ENCODE measurements around the gene MTFP1. TPM values are rescaled to one million over a fixed set of nuclear protein-coding genes. Genes with fewer than 3 reads are reported as not detected.

MTFP1 gene
- total and polyA plus RNA-seq, 8 donors, result 5.7 to 31.8 (median 8.6) TPM

GRCh38 chr22:30422481-30423300, 2.9 kb upstream of the MTFP1 start:
- Histone ChIP-seq H3K4me1 (peaks cover 34 to 55% of the 10 kb centered on the region in 2 donors), H3K9me3 (no peaks in the 10 kb centered on the region), H3K27me3 (no peaks in the 10 kb centered on the region), H3K4me3 (peak overlapping the region; percentile 72 to 75), H3K36me3 (peaks cover 0 to 23% of the 10 kb centered on the region in 2 donors), H3K27ac (peak overlapping the region; percentile 95 to 99)
- DNase-seq (peak in 3 of 4 donors; percentile 26 to 67 (median 43)), ATAC-seq (peak; percentile 42)
- intact Hi-C loops (cut with DNase I), result no loop called here
- TF ChIP-seq, protein P1, sequence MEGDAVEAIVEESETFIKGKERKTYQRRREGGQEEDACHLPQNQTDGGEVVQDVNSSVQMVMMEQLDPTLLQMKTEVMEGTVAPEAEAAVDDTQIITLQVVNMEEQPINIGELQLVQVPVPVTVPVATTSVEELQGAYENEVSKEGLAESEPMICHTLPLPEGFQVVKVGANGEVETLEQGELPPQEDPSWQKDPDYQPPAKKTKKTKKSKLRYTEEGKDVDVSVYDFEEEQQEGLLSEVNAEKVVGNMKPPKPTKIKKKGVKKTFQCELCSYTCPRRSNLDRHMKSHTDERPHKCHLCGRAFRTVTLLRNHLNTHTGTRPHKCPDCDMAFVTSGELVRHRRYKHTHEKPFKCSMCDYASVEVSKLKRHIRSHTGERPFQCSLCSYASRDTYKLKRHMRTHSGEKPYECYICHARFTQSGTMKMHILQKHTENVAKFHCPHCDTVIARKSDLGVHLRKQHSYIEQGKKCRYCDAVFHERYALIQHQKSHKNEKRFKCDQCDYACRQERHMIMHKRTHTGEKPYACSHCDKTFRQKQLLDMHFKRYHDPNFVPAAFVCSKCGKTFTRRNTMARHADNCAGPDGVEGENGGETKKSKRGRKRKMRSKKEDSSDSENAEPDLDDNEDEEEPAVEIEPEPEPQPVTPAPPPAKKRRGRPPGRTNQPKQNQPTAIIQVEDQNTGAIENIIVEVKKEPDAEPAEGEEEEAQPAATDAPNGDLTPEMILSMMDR (IDR thresholded peaks at IDR 0.05), result no peak

DNA sequence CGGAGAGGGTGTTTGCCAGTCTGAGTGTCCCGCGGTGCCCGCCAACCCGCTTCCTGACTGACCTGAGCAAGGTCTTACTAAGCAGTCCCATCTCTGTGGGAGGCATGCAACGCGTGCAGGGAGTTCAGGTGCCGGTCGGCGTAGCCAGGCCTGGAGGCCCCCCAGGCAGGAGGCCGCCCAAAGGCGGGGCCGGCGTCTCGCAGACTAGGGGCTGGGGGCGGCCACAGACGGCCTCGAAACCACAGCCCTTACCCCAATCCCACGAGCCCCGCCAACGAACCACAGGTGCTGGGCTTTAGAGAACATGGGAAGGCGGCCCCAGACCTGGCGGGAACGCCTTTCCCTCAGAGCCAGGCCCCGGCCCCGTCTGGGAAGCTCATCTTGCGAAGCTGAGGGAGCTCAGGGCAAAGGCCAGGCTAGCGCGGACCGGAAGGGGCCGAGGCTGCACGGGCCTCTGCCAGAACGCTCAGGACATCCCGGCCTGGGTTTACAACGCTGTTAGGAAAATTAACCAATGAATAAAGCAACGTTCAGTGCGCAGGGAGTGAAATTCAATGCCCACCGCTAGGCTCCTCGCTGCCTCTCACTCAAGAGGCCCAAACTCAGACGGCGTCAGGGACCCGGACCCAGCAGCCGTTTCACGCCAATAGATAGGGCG, 2.1 kb upstream of the MTFP1 start:
- DNase-seq, result peak in 3 of 4 donors; percentile 45 to 91 (median 67)
- Histone ChIP-seq H3K4me3 (peak overlapping the region; percentile 72 to 75), H3K36me3 (peaks cover 0 to 17% of the 10 kb centered on the region in 2 donors), H3K4me1 (peaks cover 34 to 55% of the 10 kb centered on the region in 2 donors), H3K9me3 (no peaks in the 10 kb centered on the region), H3K27me3 (no peaks in the 10 kb centered on the region), H3K27ac (peak overlapping the region; percentile 95 to 99)
- ATAC-seq, result peak; percentile 54
- TF ChIP-seq, protein P1 (IDR thresholded peaks at IDR 0.05), result no peak
- intact Hi-C loops (cut with DNase I), result no loop called here

GRCh38 chr22:30423959-30424533, 1.5 kb upstream of the MTFP1 start:
- H3K9me3 ChIP-seq, result no peaks in the 10 kb centered on the region
- H3K4me1 ChIP-seq, result peaks cover 34 to 55% of the 10 kb centered on the region in 2 donors
- intact Hi-C loops (cut with DNase I), result no loop called here
- H3K36me3 ChIP-seq, result peaks cover 0 to 17% of the 10 kb centered on the region in 2 donors
- DNase-seq (peak; percentile 98 to 100 (median 100)), ATAC-seq (peak; percentile 84)
- peak overlapping the region; percentile 95 to 99 for H3K27ac ChIP-seq
- H3K27me3 ChIP-seq, result no peaks in the 10 kb centered on the region
- H3K4me3 ChIP-seq, result peak overlapping the region; percentile 72 to 75
- TF ChIP-seq, protein P1 (IDR thresholded peaks at IDR 0.05), result no peak

GRCh38 chr22:30424534-30425326, 838 bp upstream of the MTFP1 start:
- Histone ChIP-seq H3K36me3 (peaks cover 0 to 17% of the 10 kb centered on the region in 2 donors), H3K4me3 (peak overlapping the region; percentile 72 to 75), H3K9me3 (no peaks in the 10 kb centered on the region), H3K27ac (peak overlapping the region; percentile 95 to 99), H3K4me1 (peaks cover 34 to 55% of the 10 kb centered on the region in 2 donors), H3K27me3 (no peaks in the 10 kb centered on the region)
- ATAC-seq, result no peak
- TF ChIP-seq, protein P1 (IDR thresholded peaks at IDR 0.05), result no peak
- DNase-seq, result no peak
- intact Hi-C loops (cut with DNase I), result no loop called here

Data from left lung (tissue), 10 donors.